GM18526 (cell line): ENCODE measurements around the gene WBP11.

Source experiments
- POLR2A ChIP-seq: IDR thresholded peaks from 3 replicates; pipeline ENCODE4 v1.6.1; 2011; ENCODE audit not compliant: insufficient read length; ENCODE audit errors: extremely low read depth

Gene WBP11

GRCh38 chr12:14784471-14784870 is 18.8 kb downstream of the WBP11 start:
- no peak for TF ChIP-seq POLR2A

GRCh38 chr12:14782756-14783155 is 20.5 kb downstream of the WBP11 start:
- no peak for TF ChIP-seq POLR2A

- no peak for TF ChIP-seq POLR2A
These were observed 21.7 kb downstream of the WBP11 start for GRCh38 chr12:14781563-14781962.

GRCh38 chr12:14780859-14781258 is 22.4 kb downstream of the WBP11 start:
- no peak for TF ChIP-seq POLR2A

GRCh38 chr12:14779834-14780233 is 23.4 kb downstream of the WBP11 start:
- TF ChIP-seq POLR2A, result no peak

GRCh38 chr12:14777271-14777670 is 26.0 kb downstream of the WBP11 start:
- TF ChIP-seq POLR2A, result no peak

- no peak for TF ChIP-seq POLR2A
These were observed 26.9 kb downstream of the WBP11 start for GRCh38 chr12:14776236-14776961.

- TF ChIP-seq POLR2A, result no peak
These were observed 27.7 kb downstream of the WBP11 start for GRCh38 chr12:14775636-14775980.

GRCh38 chr12:14774906-14775635 is 28.2 kb downstream of the WBP11 start:
- TF ChIP-seq POLR2A, result peak; percentile 14

- peak; percentile 90 for TF ChIP-seq POLR2A
These were observed 29.0 kb downstream of the WBP11 start for GRCh38 chr12:14774074-14774905.

GRCh38 chr12:14773685-14774073 is 29.6 kb downstream of the WBP11 start:
- peak; percentile 31 for TF ChIP-seq POLR2A

- TF ChIP-seq POLR2A, result no peak
These were observed 30.3 kb downstream of the WBP11 start for GRCh38 chr12:14772946-14773345.

- no peak for TF ChIP-seq POLR2A
These were observed 31.6 kb downstream of the WBP11 start for GRCh38 chr12:14771651-14772137.

GRCh38 chr12:14770496-14771461 is 32.5 kb downstream of the WBP11 start:
- peak; percentile 100 for TF ChIP-seq POLR2A
